GM19463 (cell line): ENCODE results near the gene AHCYL1.
"Not testable (repeated sequence)": the region's sequence is repeated elsewhere in the genome, so short reads cannot be mapped to it uniquely, and the experiment has no call there.

Experiments used
- ATAC-seq: cut with Tn5 transposase; IDR thresholded peaks from one replicate; pipeline ENCODE4 v1.9.1; 2021; ENCODE audit warnings: mild to moderate bottlenecking, moderate library complexity; ENCODE audit not compliant: unreplicated experiment

Gene AHCYL1

GRCh38 chr1:109984456-109985246 lies at the start of gene AHCYL1:
Gene AHCYL1 (plus strand): TSS chr1:109984765. CDS start chr1:109985053, 288 bp downstream.
- ATAC-seq, result peak; percentile 99

- ATAC-seq, result no peak
Measured at GRCh38 chr1:109935451-109935900, 49.1 kb upstream of the AHCYL1 start.

GRCh38 chr1:109937738-109938137 lies 46.8 kb upstream of the AHCYL1 start:
- ATAC-seq, result no peak

GRCh38 chr1:109938556-109938955 lies 46.0 kb upstream of the AHCYL1 start:
- ATAC-seq, result no peak

GRCh38 chr1:109942434-109942833 lies 42.1 kb upstream of the AHCYL1 start:
- no peak for ATAC-seq

GRCh38 chr1:109944541-109944940 lies 40.0 kb upstream of the AHCYL1 start:
- ATAC-seq, result no peak

GRCh38 chr1:109946511-109946910 lies 38.1 kb upstream of the AHCYL1 start:
- ATAC-seq, result no peak

GRCh38 chr1:109947582-109948284 lies 36.8 kb upstream of the AHCYL1 start:
- no peak for ATAC-seq

- ATAC-seq, result no peak
Measured at GRCh38 chr1:109948285-109948630, 36.3 kb upstream of the AHCYL1 start.

- no peak for ATAC-seq
Measured at GRCh38 chr1:109950038-109950437, 34.5 kb upstream of the AHCYL1 start.

- no peak for ATAC-seq
Measured at GRCh38 chr1:109950509-109950908, 34.1 kb upstream of the AHCYL1 start.

GRCh38 chr1:109951501-109951900 lies 33.1 kb upstream of the AHCYL1 start:
- ATAC-seq, result not testable (repeated sequence)

- no peak for ATAC-seq
Measured at GRCh38 chr1:109954041-109954512, 30.5 kb upstream of the AHCYL1 start.

- ATAC-seq, result no peak
Measured at GRCh38 chr1:109959632-109959973, 25.0 kb upstream of the AHCYL1 start.

- ATAC-seq, result no peak
Measured at GRCh38 chr1:109959974-109960744, 24.4 kb upstream of the AHCYL1 start.

- ATAC-seq, result no peak
Measured at GRCh38 chr1:109960745-109961094, 23.8 kb upstream of the AHCYL1 start.

- no peak for ATAC-seq
Measured at GRCh38 chr1:109963864-109964263, 20.7 kb upstream of the AHCYL1 start.

- no peak for ATAC-seq
Measured at GRCh38 chr1:109969146-109969829, 15.3 kb upstream of the AHCYL1 start.

GRCh38 chr1:109969907-109970306 lies 14.7 kb upstream of the AHCYL1 start:
- ATAC-seq, result no peak

- ATAC-seq, result no peak
Measured at GRCh38 chr1:109971559-109971958, 13.0 kb upstream of the AHCYL1 start.

GRCh38 chr1:109974191-109974590 lies 10.4 kb upstream of the AHCYL1 start:
- no peak for ATAC-seq
